ENCODE measurements around the gene PPFIA3. TPM values are rescaled to one million over a fixed set of nuclear protein-coding genes. Genes with fewer than 3 reads are reported as not detected.

PPFIA3 gene
- total RNA-seq, 1 experiment from 2014 or later, result 19.1 TPM

DNA sequence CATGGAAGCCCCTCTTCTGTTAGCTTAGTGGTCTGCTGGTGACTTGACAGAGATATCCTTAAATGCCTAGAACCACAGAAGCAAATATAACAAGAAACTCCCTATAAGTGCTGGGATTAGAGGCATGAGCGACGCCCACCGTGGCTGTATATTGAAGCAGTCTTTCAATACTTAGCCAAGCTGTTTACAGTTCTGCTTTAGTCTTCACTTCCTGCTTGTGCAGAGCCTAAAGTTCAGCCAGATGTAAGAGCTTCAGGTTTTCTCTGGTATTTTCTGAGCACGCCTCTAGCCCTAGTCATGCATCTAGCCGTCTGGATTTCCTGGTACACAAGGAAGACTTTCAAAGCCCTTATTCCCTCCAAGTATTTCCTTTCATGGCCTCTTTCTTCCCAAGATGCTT is 66.8 kb downstream of the PPFIA3 start:
- Histone ChIP-seq H3K79me2 (ENCODE audit: insufficient read depth, low read length) (no peaks in the 10 kb centered on the region), H2AK5ac (ENCODE audit: insufficient read length, low read length) (no peak overlapping the region), H2BK15ac (ENCODE audit: low read depth, low read length) (no peak overlapping the region), H3T11ph (ENCODE audit: low read length) (no peak overlapping the region), H4K91ac (ENCODE audit: insufficient read length, low read depth, low read length) (no peak overlapping the region), H4K20me1 (ENCODE audit: control insufficient read depth, insufficient read depth, insufficient read length) (no peaks in the 10 kb centered on the region), H3K27ac (ENCODE audit: insufficient read length, low read depth, low read length) (no peak overlapping the region), H3K23ac (ENCODE audit: insufficient read length, low read depth, low read length) (no peak overlapping the region), H2BK5ac (ENCODE audit: insufficient read length, low read length) (no peak overlapping the region), H2BK120ac (ENCODE audit: low read depth, low read length, poor library complexity, severe bottlenecking) (no peak overlapping the region), H2BK20ac (ENCODE audit: low read depth, low read length, poor library complexity, severe bottlenecking) (no peak overlapping the region), H2AFZ (ENCODE audit: low read length) (no peak overlapping the region), H4K8ac (replicated peaks; ENCODE audit: insufficient read length, low read depth, low read length) (no peak overlapping the region), H3K4ac (ENCODE audit: low read depth, low read length) (no peak overlapping the region), H2BK12ac (ENCODE audit: insufficient read length, low read depth, low read length) (no peak overlapping the region), H4K5ac (ENCODE audit: insufficient read length, low read depth, low read length) (no peak overlapping the region), H3K23me2 (ENCODE audit: insufficient read length, low read depth, low read length, poor library complexity, severe bottlenecking) (no peaks in the 10 kb centered on the region), H3K27me3 (ENCODE audit: insufficient read depth, low read length) (no peaks in the 10 kb centered on the region), H3K56ac (ENCODE audit: insufficient read length, low read depth, low read length) (no peak overlapping the region), H3K14ac (ENCODE audit: insufficient read depth, low read length) (no peak overlapping the region), H3K9ac (ENCODE audit: extremely low read depth, insufficient read length, low read length) (no peak overlapping the region), H3K9me3 (ENCODE audit: control insufficient read depth, low read depth, low read length) (no peaks in the 10 kb centered on the region), H3K4me2 (ENCODE audit: insufficient read depth, insufficient read length, low read length) (no peak overlapping the region), H3K4me1 (ENCODE audit: insufficient read depth, low read length) (no peaks in the 10 kb centered on the region), H3K18ac (ENCODE audit: insufficient read length, low read depth, low read length) (no peak overlapping the region), H3K79me1 (ENCODE audit: insufficient read depth, low read depth, low read length, poor library complexity, severe bottlenecking) (no peaks in the 10 kb centered on the region)
- H3K4me3 Mint-ChIP-seq, result no peak overlapping the region
- TF ChIP-seq, protein P1, sequence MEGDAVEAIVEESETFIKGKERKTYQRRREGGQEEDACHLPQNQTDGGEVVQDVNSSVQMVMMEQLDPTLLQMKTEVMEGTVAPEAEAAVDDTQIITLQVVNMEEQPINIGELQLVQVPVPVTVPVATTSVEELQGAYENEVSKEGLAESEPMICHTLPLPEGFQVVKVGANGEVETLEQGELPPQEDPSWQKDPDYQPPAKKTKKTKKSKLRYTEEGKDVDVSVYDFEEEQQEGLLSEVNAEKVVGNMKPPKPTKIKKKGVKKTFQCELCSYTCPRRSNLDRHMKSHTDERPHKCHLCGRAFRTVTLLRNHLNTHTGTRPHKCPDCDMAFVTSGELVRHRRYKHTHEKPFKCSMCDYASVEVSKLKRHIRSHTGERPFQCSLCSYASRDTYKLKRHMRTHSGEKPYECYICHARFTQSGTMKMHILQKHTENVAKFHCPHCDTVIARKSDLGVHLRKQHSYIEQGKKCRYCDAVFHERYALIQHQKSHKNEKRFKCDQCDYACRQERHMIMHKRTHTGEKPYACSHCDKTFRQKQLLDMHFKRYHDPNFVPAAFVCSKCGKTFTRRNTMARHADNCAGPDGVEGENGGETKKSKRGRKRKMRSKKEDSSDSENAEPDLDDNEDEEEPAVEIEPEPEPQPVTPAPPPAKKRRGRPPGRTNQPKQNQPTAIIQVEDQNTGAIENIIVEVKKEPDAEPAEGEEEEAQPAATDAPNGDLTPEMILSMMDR (conservative IDR thresholded peaks at IDR 0.05), result no peak
- H3K9me3 Mint-ChIP-seq, result peaks cover 6% of the 10 kb centered on the region in 2 experiments; a peak in 4 of 5 replicates
- DNase-seq, result no peak
- no CpG with 5 or more reads among the region's 5 CpGs for WGBS (ENCODE audit: extremely low coverage, insufficient read length, low lambda C conversion rate)
- H3K27me3 Mint-ChIP-seq (ENCODE audit: low read depth), result peaks cover 2% of the 10 kb centered on the region; the same call in 1 of the 2 replicates
- no peak overlapping the region for H3K27ac Mint-ChIP-seq
- peaks cover 11 to 46% (median 15%) of the 10 kb centered on the region in 3 experiments for H3K36me3 Mint-ChIP-seq (ENCODE audit: insufficient read depth in 1 of 3, low read depth in 3 of 3)
- peaks cover 0 to 4% of the 10 kb centered on the region in 2 experiments; a peak in 2 of 4 replicates for H3K4me1 Mint-ChIP-seq
